ENCODE measurements around the gene LRRC59.
"Not testable (repeated sequence)": the region's sequence is repeated elsewhere in the genome, so short reads cannot be mapped to it uniquely, and the experiment has no call there.

GRCh38 chr17:50398672-50399071 lies 1.3 kb upstream of the LRRC59 start:
- TF ChIP-seq CTCF (IDR thresholded peaks at IDR 0.05; ENCODE audit: insufficient read depth, low read length, poor library complexity, severe bottlenecking); EZH2phosphoT487 (conservative IDR thresholded peaks at IDR 0.05; ENCODE audit: low read length): not testable (repeated sequence)

Measured in SU-DHL-6 (cell line).